GM18505 (cell line): Measurements from ENCODE around the gene SPATA22.
"Not testable (repeated sequence)": the region's sequence is repeated elsewhere in the genome, so short reads cannot be mapped to it uniquely, and the experiment has no call there.

ENCODE experiments used
- ATAC-seq: cut with Tn5 transposase; IDR thresholded peaks from one replicate; pipeline ENCODE4 v1.9.1; 2021; ENCODE audit not compliant: unreplicated experiment
- POLR2A ChIP-seq: IDR thresholded peaks from 4 replicates; pipeline ENCODE4 v1.6.1; 2011; ENCODE audit warnings: borderline replicate concordance; ENCODE audit not compliant: insufficient read depth, insufficient read length; ENCODE audit errors: extremely low read depth

SPATA22 gene

DNA sequence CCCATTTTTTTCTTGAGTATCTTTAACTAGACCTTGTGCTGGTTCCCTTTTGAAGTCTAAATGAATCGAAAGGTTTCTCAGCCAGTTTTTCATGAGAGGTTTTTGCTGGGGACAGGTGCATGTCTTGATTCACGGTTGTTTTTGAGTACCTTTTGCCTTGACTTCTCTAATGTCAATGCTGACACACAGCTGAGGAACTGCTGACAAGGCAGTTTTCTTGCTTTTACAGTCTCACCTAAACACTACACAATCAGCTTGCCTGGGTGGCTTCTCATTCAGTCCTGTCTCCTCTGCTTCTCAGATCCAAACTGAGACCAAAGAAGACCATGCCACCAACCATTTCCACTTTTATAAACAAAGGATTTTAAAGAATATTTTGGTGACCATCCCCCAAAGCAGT, 53.4 kb downstream of the SPATA22 start:
- no peak for ATAC-seq
- no peak for TF ChIP-seq POLR2A

- no peak for TF ChIP-seq POLR2A
- ATAC-seq = no peak
Measured at GRCh38 chr17:3415610-3416009, 56.0 kb downstream of the SPATA22 start.

DNA sequence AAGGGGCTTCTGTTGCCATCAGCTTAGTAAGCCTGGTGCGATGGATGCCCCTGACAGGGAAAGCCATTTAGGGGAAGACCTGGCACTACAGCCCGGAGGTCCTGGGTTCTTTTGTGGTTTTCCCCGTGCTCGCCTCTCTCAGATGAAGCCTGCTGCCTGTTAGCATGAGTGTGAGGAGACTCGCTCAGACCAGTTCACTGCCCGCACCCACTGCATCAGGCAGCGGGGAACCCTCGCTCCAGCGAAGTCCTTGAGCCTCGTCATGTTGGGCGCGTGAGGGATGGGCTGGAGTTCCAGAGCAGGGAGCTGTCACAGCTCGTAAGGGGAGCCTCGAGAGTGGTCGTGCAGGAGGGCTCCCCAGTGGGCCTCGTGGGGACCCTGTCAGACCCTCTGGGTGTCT, 59.4 kb downstream of the SPATA22 start:
- not testable (repeated sequence) for ATAC-seq

GRCh38 chr17:3411070-3411469, 60.5 kb downstream of the SPATA22 start, which contains the start of gene OR3A3:
Gene OR3A3, plus strand, starts transcription at chr17:3411370.
- no peak for TF ChIP-seq POLR2A
- ATAC-seq = no peak

- not testable (repeated sequence) for ATAC-seq
Measured at GRCh38 chr17:3403856-3404255, 67.8 kb downstream of the SPATA22 start.

GRCh38 chr17:3401786-3402185, 69.8 kb downstream of the SPATA22 start:
- no peak for ATAC-seq
- no peak for TF ChIP-seq POLR2A

DNA sequence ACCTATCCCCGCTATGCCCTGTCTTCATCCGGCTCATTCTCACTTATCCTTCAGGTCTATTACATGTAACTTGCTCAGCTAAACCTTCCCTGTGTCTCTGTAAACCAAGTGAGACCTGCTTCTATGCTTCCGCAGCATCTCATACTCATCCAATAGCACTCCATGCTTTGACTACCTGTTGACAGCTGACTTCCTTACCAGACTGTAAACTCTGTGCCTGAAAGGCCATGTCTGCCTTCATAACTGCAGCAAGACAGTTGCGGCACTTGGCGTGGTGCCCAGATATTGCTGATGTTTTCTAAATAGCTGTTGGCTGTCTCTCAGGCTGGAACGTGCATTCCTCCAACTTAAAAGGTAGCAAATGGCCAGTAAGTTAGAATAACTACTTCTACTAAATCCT, 71.6 kb downstream of the SPATA22 start:
- ATAC-seq = no peak
- TF ChIP-seq POLR2A = no peak

- no peak for ATAC-seq
- no peak for TF ChIP-seq POLR2A
Measured at GRCh38 chr17:3398310-3398709, 73.3 kb downstream of the SPATA22 start, which contains the start of gene OR1E1. Gene OR1E1, minus strand, starts transcription at chr17:3398410. Its CDS starts 0 bp downstream, at chr17:3398410.

DNA sequence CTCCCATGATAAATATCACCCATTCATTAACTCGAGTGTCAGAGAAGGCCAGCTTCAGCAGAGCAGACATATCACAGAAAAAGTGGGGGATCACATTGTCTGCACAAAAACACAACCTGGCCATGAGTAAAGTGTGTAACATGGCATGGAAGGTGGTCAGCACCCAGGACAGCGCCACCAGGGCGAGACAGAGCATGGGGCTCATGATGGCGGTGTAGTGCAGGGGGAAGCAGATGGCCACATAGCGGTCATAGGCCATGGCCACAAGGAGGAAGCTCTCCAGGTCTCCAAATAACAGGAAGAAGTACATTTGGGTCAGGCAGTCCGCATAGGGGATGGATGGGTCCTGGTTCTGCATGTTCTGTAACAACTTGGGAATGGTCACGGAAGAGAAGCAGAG, 73.8 kb downstream of the SPATA22 start:
- not testable (repeated sequence) for ATAC-seq
